ENCODE results near the gene ABCD1.
"Not testable (repeated sequence)": the region's sequence is repeated elsewhere in the genome, so short reads cannot be mapped to it uniquely, and the experiment has no call there.

Gene ABCD1

GRCh38 chrX:153694687-153695270 is 29.9 kb upstream of the ABCD1 start:
- no peak for DNase-seq

GRCh38 chrX:153696100-153696499 is 28.6 kb upstream of the ABCD1 start:
- no peak for DNase-seq

- DNase-seq: not testable (repeated sequence)
Observed at GRCh38 chrX:153696538-153696937, 28.1 kb upstream of the ABCD1 start.

- not testable (repeated sequence) for DNase-seq
Observed at GRCh38 chrX:153696986-153697722, 27.5 kb upstream of the ABCD1 start.

- no peak for DNase-seq
Observed at GRCh38 chrX:153697924-153698865, 26.5 kb upstream of the ABCD1 start.

GRCh38 chrX:153699210-153699783 is 25.4 kb upstream of the ABCD1 start:
- DNase-seq: not testable (repeated sequence)

- not testable (repeated sequence) for DNase-seq
Observed at GRCh38 chrX:153699784-153700371, 24.8 kb upstream of the ABCD1 start.

GRCh38 chrX:153700376-153700945 is 24.2 kb upstream of the ABCD1 start:
- DNase-seq: no peak

- no peak for DNase-seq
Observed at GRCh38 chrX:153700967-153701366, 23.7 kb upstream of the ABCD1 start.

- DNase-seq: no peak
Observed at GRCh38 chrX:153701706-153702105, 22.9 kb upstream of the ABCD1 start.

- no peak for DNase-seq
Observed at GRCh38 chrX:153702336-153703035, 22.2 kb upstream of the ABCD1 start.

- no peak for DNase-seq
Observed at GRCh38 chrX:153703036-153703370, 21.7 kb upstream of the ABCD1 start.

- no peak for DNase-seq
Observed at GRCh38 chrX:153704021-153704526, 20.6 kb upstream of the ABCD1 start.

- DNase-seq: not testable (repeated sequence)
Observed at GRCh38 chrX:153704631-153705402, 19.8 kb upstream of the ABCD1 start.

- DNase-seq: not testable (repeated sequence)
Observed at GRCh38 chrX:153705403-153706060, 19.1 kb upstream of the ABCD1 start.

GRCh38 chrX:153706799-153707198 is 17.9 kb upstream of the ABCD1 start:
- DNase-seq: no peak

GRCh38 chrX:153707406-153707805 is 17.2 kb upstream of the ABCD1 start:
- DNase-seq: no peak

- DNase-seq: peak; percentile 15 to 31
Observed at GRCh38 chrX:153708415-153708814, 16.2 kb upstream of the ABCD1 start.

- no peak for DNase-seq
Observed at GRCh38 chrX:153709726-153710674, 14.7 kb upstream of the ABCD1 start.

All from NCI-H446 (cell line).